K562 (cell line): ENCODE results near the gene SUB1. TPM values are rescaled to one million over a fixed set of nuclear protein-coding genes. Genes with fewer than 3 reads are reported as not detected.

Experiments
- ATF1 ChIP-seq, 2 experiments: fragments of 450-650 bp in 1 of 2; IDR thresholded peaks; 2 replicates each; pipeline ENCODE4 v1.6.1; 2016; ENCODE audit warnings: missing compliant biosample characterization in 1 of 2, missing genetic modification characterization in 1 of 2
- CBX1 ChIP-seq: sonication (generic); IDR thresholded peaks from 2 replicates; pipeline ENCODE4 v1.6.1; 2016; ENCODE audit warnings: antibody characterized with exemption, low read depth, mild to moderate bottlenecking
- COPS2 ChIP-seq: fragments of 450-650 bp; conservative IDR thresholded peaks from 2 replicates; pipeline ENCODE4 v1.6.1; 2016; ENCODE audit warnings: mild to moderate bottlenecking, moderate library complexity
- CREB1 ChIP-seq, 2 experiments: sonication (generic) in 1 of 2; formaldehyde crosslinking in 1 of 2; IDR thresholded peaks; 2 replicates each; pipeline versions ENCODE4 v1.6.1 to v1.8.0; 2012 to 2022; ENCODE audit warnings: inconsistent platforms in 1 of 2, mild to moderate bottlenecking in 1 of 2, missing genetic modification reagents in 1 of 2, moderate library complexity in 1 of 2
- ELK1 ChIP-seq: sonication (generic); formaldehyde crosslinking; IDR thresholded peaks from 2 replicates; pipeline ENCODE4 v1.8.1; 2022; ENCODE audit warnings: missing genetic modification reagents
- ETV1 ChIP-seq: fragments of 450-650 bp; conservative IDR thresholded peaks from 2 replicates; pipeline ENCODE4 v1.6.1; 2016; ENCODE audit warnings: missing genetic modification characterization, control low read depth, low read depth, missing compliant biosample characterization
- MCM5 ChIP-seq: fragments of 450-650 bp; IDR thresholded peaks from 2 replicates; pipeline ENCODE4 v1.6.1; 2016; ENCODE audit warnings: low read depth
- NCOA4 ChIP-seq: fragments of 450-650 bp; IDR thresholded peaks from 2 replicates; pipeline ENCODE4 v1.6.1; 2018; ENCODE audit warnings: mild to moderate bottlenecking; ENCODE audit not compliant: partially characterized antibody
- NELFE ChIP-seq: IDR thresholded peaks from 2 replicates; pipeline ENCODE4 v1.6.1; 2011; ENCODE audit warnings: mild to moderate bottlenecking; ENCODE audit not compliant: insufficient read depth, insufficient read length
- THRAP3 ChIP-seq: fragments of 450-650 bp; IDR thresholded peaks from 2 replicates; pipeline ENCODE4 v1.6.1; 2016; ENCODE audit warnings: mild to moderate bottlenecking, inconsistent platforms, borderline replicate concordance
- U2AF2 ChIP-seq: fragments of 200-400 bp; formaldehyde crosslinking; optimal IDR thresholded peaks from 2 replicates; pipeline ENCODE3; 2017; ENCODE audit warnings: low read depth, mild to moderate bottlenecking, low read length
- ZBTB9 ChIP-seq: fragments of 450-650 bp; formaldehyde crosslinking; IDR thresholded peaks from 2 replicates; pipeline ENCODE4 v1.4.0; 2020; ENCODE audit warnings: mild to moderate bottlenecking, moderate library complexity
- ZNF134 ChIP-seq: fragments of 250-450 bp; sonication (Bioruptor Pico); conservative IDR thresholded peaks from 2 replicates; pipeline ENCODE4 v1.4.0; 2020
- ZNF408 ChIP-seq: fragments of 250-450 bp; sonication (Bioruptor Pico); IDR thresholded peaks from 2 replicates; pipeline ENCODE4 v1.4.0; 2020; ENCODE audit warnings: low read depth, mild to moderate bottlenecking, moderate library complexity
- ZNF57 ChIP-seq: fragments of 450-650 bp; formaldehyde crosslinking; IDR thresholded peaks from 2 replicates; pipeline ENCODE4 v1.4.0; 2020; ENCODE audit warnings: mild to moderate bottlenecking, moderate library complexity
- ZNF766 ChIP-seq: fragments of 200-800 bp; sonication (Bioruptor generic); conservative IDR thresholded peaks from 2 replicates; pipeline ENCODE4 v1.6.1; 2016; ENCODE audit warnings: missing genetic modification characterization, missing compliant biosample characterization
- ZNF785 ChIP-seq: fragments of 250-450 bp; sonication (Bioruptor Pico); IDR thresholded peaks from 2 replicates; pipeline ENCODE4 v1.4.0; 2020; ENCODE audit warnings: mild to moderate bottlenecking
- polyA plus RNA-seq, 8 experiments: library from polyadenylated mRNA; depleted of rRNA in 4 of 8; stranded (reverse) in 5 of 8; unstranded in 3 of 8; fragments of >200 nt; fragmentation: Nextera tagmentation in 2 of 8; fragmentation: Illumina TruSeq in 1 of 8; extraction: Ambion mirVana in 2 of 8; extraction: Trizol in 1 of 8; gene quantifications; 2 replicates each; pipeline versions ENCODE4 v1.2.1 to v1.2.3, GENCODE V29; 2011 to 2014; ENCODE audit warnings: inconsistent platforms in 1 of 8, missing spikeins in 1 of 8
- total RNA-seq, 7 experiments: library from RNA; depleted of rRNA in 6 of 7; stranded (reverse); fragments of >200 nt in 6 of 7; fragmentation: Illumina TruSeq in 2 of 7; extraction: Trizol in 2 of 7; gene quantifications; 2 replicates each; pipeline versions ENCODE4 v1.2.1 to v1.2.3, GENCODE V29; 2011 to 2021; ENCODE audit warnings: low replicate concordance in 1 of 7
- TF ChIP-seq, protein P1 (sequence below): fragments of 250-450 bp; sonication (Bioruptor Pico); IDR thresholded peaks from 2 replicates; pipeline ENCODE4 v1.5.0; 2021; ENCODE audit warnings: mild to moderate bottlenecking, borderline replicate concordance
- TF ChIP-seq, protein P2 (sequence below): IDR thresholded peaks from 3 replicates; pipeline ENCODE4 v1.6.1; 2011; ENCODE audit warnings: borderline replicate concordance, mild to moderate bottlenecking, moderate library complexity; ENCODE audit not compliant: insufficient read length; ENCODE audit errors: extremely low read depth
- TF ChIP-seq, protein P3 (sequence below): sonication (generic); formaldehyde crosslinking; IDR thresholded peaks from 2 replicates; pipeline ENCODE4 v1.8.1; 2022; ENCODE audit warnings: missing genetic modification reagents

Gene SUB1
- total and polyA plus RNA-seq, 9 of the 15 experiments (the other 6 are each of a cell fraction or from before 2014, with no cell fraction given), result 336 to 1,031 (median 700) TPM

- no peak for TF ChIP-seq ATF1 (CRISPR knock-in tag; IDR thresholded peaks at IDR 0.05)
- no peak for TF ChIP-seq ATF1 (tag; IDR thresholded peaks at IDR 0.05)
- TF ChIP-seq ZNF57 (CRISPR knock-in tag), result no peak
- no peak for TF ChIP-seq ZNF408 (CRISPR knock-in tag)
- TF ChIP-seq, protein P1, sequence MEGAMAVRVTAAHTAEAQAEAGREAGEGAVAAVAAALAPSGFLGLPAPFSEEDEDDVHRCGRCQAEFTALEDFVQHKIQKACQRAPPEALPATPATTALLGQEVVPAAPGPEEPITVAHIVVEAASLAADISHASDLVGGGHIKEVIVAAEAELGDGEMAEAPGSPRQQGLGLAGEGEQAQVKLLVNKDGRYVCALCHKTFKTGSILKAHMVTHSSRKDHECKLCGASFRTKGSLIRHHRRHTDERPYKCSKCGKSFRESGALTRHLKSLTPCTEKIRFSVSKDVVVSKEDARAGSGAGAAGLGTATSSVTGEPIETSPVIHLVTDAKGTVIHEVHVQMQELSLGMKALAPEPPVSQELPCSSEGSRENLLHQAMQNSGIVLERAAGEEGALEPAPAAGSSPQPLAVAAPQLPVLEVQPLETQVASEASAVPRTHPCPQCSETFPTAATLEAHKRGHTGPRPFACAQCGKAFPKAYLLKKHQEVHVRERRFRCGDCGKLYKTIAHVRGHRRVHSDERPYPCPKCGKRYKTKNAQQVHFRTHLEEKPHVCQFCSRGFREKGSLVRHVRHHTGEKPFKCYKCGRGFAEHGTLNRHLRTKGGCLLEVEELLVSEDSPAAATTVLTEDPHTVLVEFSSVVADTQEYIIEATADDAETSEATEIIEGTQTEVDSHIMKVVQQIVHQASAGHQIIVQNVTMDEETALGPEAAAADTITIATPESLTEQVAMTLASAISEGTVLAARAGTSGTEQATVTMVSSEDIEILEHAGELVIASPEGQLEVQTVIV (CRISPR knock-in tag), result no peak
- TF ChIP-seq CBX1, result no peak
- TF ChIP-seq ELK1 (CRISPR knock-in tag), result no peak
- TF ChIP-seq, protein P2, sequence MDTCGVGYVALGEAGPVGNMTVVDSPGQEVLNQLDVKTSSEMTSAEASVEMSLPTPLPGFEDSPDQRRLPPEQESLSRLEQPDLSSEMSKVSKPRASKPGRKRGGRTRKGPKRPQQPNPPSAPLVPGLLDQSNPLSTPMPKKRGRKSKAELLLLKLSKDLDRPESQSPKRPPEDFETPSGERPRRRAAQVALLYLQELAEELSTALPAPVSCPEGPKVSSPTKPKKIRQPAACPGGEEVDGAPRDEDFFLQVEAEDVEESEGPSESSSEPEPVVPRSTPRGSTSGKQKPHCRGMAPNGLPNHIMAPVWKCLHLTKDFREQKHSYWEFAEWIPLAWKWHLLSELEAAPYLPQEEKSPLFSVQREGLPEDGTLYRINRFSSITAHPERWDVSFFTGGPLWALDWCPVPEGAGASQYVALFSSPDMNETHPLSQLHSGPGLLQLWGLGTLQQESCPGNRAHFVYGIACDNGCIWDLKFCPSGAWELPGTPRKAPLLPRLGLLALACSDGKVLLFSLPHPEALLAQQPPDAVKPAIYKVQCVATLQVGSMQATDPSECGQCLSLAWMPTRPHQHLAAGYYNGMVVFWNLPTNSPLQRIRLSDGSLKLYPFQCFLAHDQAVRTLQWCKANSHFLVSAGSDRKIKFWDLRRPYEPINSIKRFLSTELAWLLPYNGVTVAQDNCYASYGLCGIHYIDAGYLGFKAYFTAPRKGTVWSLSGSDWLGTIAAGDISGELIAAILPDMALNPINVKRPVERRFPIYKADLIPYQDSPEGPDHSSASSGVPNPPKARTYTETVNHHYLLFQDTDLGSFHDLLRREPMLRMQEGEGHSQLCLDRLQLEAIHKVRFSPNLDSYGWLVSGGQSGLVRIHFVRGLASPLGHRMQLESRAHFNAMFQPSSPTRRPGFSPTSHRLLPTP, result no peak
- TF ChIP-seq NELFE, result no peak
- TF ChIP-seq ZNF785 (CRISPR knock-in tag), result no peak
- TF ChIP-seq CREB1 (IDR thresholded peaks at IDR 0.05), result no peak
- no peak for TF ChIP-seq CREB1 (CRISPR knock-in tag; IDR thresholded peaks at IDR 0.05)
- no peak for TF ChIP-seq MCM5
- no peak for TF ChIP-seq THRAP3
- peak; percentile 58; the same call in 1 of the 2 replicates for TF ChIP-seq ZNF766 (CRISPR knock-in tag)
- no peak; the same call in 1 of the 2 replicates for TF ChIP-seq ZNF134
- TF ChIP-seq U2AF2, result no peak
- TF ChIP-seq NCOA4, result no peak
- TF ChIP-seq, protein P3, sequence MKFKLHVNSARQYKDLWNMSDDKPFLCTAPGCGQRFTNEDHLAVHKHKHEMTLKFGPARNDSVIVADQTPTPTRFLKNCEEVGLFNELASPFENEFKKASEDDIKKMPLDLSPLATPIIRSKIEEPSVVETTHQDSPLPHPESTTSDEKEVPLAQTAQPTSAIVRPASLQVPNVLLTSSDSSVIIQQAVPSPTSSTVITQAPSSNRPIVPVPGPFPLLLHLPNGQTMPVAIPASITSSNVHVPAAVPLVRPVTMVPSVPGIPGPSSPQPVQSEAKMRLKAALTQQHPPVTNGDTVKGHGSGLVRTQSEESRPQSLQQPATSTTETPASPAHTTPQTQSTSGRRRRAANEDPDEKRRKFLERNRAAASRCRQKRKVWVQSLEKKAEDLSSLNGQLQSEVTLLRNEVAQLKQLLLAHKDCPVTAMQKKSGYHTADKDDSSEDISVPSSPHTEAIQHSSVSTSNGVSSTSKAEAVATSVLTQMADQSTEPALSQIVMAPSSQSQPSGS (CRISPR knock-in tag), result no peak
- TF ChIP-seq ZBTB9 (CRISPR knock-in tag), result 0 out of 2 replicates have a peak, but pooled peaks have one; percentile 40
- TF ChIP-seq ETV1 (tag), result no peak
- no peak for TF ChIP-seq COPS2
These were observed 23.3 kb upstream of the SUB1 start (continued) for GRCh38 chr5:32562056-32562455.
